Vagina (tissue), 2 donors: ENCODE results near the gene SPON2. TPM values are rescaled to one million over a fixed set of nuclear protein-coding genes. Genes with fewer than 3 reads are reported as not detected.

Experiments used
- DNase-seq, 2 donors: peaks; one replicate each; pipeline ENCODE4 v3.0.0-alpha.2; 2017; ENCODE audit errors: extremely low spot score in 2 of 2
- H3K27ac ChIP-seq: fragments of 200-600 bp; sonication (generic); one replicate; pipeline ENCODE4 v1.5.1; 2019
- H3K27me3 ChIP-seq: fragments of 200-600 bp; sonication (generic); one replicate; pipeline ENCODE4 v1.5.1; 2019
- H3K36me3 ChIP-seq, 2 donors: fragments of 200-600 bp; sonication (generic); one replicate each; pipeline ENCODE4 v1.5.1; 2017 to 2019
- H3K4me1 ChIP-seq: fragments of 200-600 bp; sonication (generic); one replicate; pipeline ENCODE4 v1.5.1; 2019
- H3K4me3 ChIP-seq, 2 donors: fragments of 200-600 bp; sonication (generic); 1 replicate in 1 of 2; 2 replicates in 1 of 2; pipeline ENCODE4 v1.5.1; 2016 to 2019
- H3K9me3 ChIP-seq: fragments of 200-600 bp; sonication (generic); one replicate; pipeline ENCODE4 v1.5.1; 2019
- POLR2A ChIP-seq, 2 donors: fragments of 450-650 bp; IDR thresholded peaks; one replicate each; pipeline ENCODE4 v1.6.1; 2017; ENCODE audit warnings: antibody characterized with exemption in 2 of 2, mild to moderate bottlenecking in 2 of 2, moderate library complexity in 2 of 2
- POLR2AphosphoS5 ChIP-seq, 2 donors: sonication (generic); formaldehyde crosslinking; IDR thresholded peaks; one replicate each; pipeline ENCODE4 v1.9.0; 2017; ENCODE audit warnings: antibody characterized with exemption in 2 of 2, mild to moderate bottlenecking in 2 of 2, low read depth in 1 of 2; ENCODE audit not compliant: insufficient read depth in 1 of 2
- intact Hi-C: fragments of 100-400 bp; cut with DNase I; formaldehyde crosslinking; loops from one replicate; pipeline ENCODE4 v1.15.1; 2023
- total RNA-seq: library from RNA; depleted of rRNA; stranded (reverse); fragments of >200 nt; gene quantifications from one replicate; pipeline ENCODE4 v1.2.3, GENCODE V29; 2016
- TF ChIP-seq, protein P1 (sequence below), 3 experiments: fragments of 450-650 bp in 2 of 3; fragments of 200-600 bp in 1 of 3; sonication (generic) in 1 of 3; IDR thresholded peaks; one replicate each; pipeline ENCODE4 v1.5.1; 2017 to 2019; ENCODE audit warnings: antibody characterized with exemption in 3 of 3, mild to moderate bottlenecking in 2 of 3, moderate library complexity in 2 of 3

Gene SPON2
- total RNA-seq, 1 donor from 2014 or later, result 72.2 TPM

DNA sequence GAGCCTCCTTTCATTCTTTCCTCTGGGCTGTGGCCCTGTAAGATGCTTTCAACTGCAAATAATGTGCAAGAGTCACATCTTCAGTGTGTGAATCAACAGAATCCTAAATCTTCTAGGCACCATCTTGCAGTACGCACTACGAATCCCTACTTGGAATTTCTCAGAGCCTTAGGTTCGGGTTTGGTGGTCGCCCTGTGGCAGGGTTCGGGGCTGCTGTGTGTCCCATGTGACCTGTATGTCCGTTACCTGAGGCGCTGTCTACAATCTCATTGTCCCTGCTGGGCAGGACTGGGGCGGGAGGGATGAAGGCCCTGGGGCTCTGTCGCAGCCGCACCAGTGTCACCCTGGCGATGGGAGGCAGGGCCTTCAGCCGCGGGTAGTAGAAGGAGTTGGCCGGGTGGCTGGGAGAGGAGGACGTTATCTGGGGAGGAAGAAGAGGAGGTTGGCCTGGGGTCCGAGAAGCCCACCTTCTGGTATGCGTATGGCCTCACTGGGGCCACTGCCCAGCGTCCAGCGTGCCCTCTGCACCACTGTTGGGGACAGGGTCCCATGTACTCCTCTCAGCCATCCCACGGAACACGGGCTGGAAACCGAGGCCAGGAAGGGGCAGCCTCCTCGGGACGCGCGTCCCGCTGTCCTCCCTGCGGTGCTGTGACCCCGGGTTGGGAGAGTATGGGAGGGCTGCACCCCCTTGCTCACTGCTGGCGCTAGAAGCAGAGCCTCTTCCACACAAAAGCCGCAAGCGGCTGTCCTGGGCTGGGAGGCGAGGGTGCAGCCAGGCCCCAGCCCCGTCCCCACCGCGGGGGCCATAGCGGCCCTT, 2.0 kb downstream of the SPON2 start:
- Histone ChIP-seq H3K36me3 (peaks cover 0 to 10% of the 10 kb centered on the region in 2 donors), H3K4me1 (peaks cover 74% of the 10 kb centered on the region), H3K4me3 (peak overlapping the region; percentile 54 to 55), H3K27ac (peak overlapping the region; percentile 87), H3K9me3 (no peaks in the 10 kb centered on the region), H3K27me3 (no peaks in the 10 kb centered on the region)
- TF ChIP-seq POLR2A (IDR thresholded peaks at IDR 0.05) (no peak), POLR2AphosphoS5 (IDR thresholded peaks at IDR 0.05; ENCODE audit: insufficient read depth in 1 of 2, low read depth in 1 of 2) (no peak)
- TF ChIP-seq, protein P1, sequence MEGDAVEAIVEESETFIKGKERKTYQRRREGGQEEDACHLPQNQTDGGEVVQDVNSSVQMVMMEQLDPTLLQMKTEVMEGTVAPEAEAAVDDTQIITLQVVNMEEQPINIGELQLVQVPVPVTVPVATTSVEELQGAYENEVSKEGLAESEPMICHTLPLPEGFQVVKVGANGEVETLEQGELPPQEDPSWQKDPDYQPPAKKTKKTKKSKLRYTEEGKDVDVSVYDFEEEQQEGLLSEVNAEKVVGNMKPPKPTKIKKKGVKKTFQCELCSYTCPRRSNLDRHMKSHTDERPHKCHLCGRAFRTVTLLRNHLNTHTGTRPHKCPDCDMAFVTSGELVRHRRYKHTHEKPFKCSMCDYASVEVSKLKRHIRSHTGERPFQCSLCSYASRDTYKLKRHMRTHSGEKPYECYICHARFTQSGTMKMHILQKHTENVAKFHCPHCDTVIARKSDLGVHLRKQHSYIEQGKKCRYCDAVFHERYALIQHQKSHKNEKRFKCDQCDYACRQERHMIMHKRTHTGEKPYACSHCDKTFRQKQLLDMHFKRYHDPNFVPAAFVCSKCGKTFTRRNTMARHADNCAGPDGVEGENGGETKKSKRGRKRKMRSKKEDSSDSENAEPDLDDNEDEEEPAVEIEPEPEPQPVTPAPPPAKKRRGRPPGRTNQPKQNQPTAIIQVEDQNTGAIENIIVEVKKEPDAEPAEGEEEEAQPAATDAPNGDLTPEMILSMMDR (IDR thresholded peaks at IDR 0.05), result no peak
- no peak for DNase-seq
- intact Hi-C loops, result loop anchor here (5.0 kb wide), 1 partner anchor 37 kb away; no protein-coding TSS in a partner anchor

DNA sequence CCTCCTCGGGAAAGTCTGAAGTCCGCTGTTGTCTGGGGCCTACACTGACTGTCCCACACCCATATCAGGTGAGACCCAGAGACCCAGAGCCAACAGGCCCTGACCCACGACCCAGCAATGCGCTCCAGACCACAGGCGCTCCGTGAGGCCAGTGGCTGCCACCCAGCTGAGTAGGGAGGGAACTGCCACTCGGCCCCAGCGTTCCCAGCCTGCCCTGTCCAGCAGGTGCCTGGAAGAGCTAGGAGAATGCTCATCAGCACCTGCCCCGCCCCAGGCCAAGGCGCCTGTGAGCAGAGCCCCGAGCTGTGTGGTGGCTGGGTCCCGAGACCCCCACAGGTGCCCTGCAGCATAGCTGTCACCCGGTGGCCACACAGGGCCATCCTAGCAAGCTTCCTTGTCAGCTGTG, 2.7 kb downstream of the SPON2 start:
- no peaks in the 10 kb centered on the region for H3K27me3 ChIP-seq
- no peak for DNase-seq
- no peaks in the 10 kb centered on the region for H3K9me3 ChIP-seq
- peaks cover 0 to 10% of the 10 kb centered on the region in 2 donors for H3K36me3 ChIP-seq
- intact Hi-C loops, result loop anchor here (5.0 kb wide), 3 partner anchors 38 to 103 kb away; partner anchors contain the start of gene CTBP1
- peaks cover 67% of the 10 kb centered on the region for H3K4me1 ChIP-seq
- H3K27ac ChIP-seq, result peak overlapping the region; percentile 87
- TF ChIP-seq POLR2AphosphoS5 (IDR thresholded peaks at IDR 0.05; ENCODE audit: insufficient read depth in 1 of 2, low read depth in 1 of 2), result no peak
- H3K4me3 ChIP-seq, result no peak overlapping the region

DNA sequence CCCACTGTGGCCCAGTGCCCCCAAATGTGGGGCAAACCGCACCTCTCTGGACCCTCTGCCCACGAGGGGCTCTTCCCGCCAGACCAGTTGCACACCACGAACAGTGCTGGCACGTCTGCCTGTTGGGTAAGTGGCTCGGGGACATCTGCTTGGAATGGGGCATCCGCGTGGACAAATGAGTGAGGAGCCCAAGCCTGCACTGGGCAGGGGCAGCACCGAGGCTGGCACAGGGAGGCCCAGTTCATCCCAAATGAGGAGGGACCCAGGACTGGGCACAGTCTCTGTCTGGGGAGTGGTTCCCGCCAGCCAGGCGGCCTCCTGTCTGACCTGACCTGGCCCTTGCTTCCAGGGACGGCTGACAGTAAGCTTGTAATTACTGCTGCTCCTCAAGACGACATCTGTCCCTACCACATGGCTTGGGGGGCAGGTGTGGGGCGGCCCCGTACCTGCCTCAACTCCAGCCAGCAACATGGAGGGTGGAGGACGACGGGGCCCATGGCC, 3.2 kb downstream of the SPON2 start:
- Histone ChIP-seq H3K9me3 (no peaks in the 10 kb centered on the region), H3K4me1 (peaks cover 65% of the 10 kb centered on the region), H3K36me3 (peaks cover 0 to 10% of the 10 kb centered on the region in 2 donors), H3K4me3 (no peak overlapping the region), H3K27ac (peak overlapping the region; percentile 87), H3K27me3 (no peaks in the 10 kb centered on the region)
- TF ChIP-seq, protein P1 (IDR thresholded peaks at IDR 0.05), result no peak
- TF ChIP-seq POLR2A (IDR thresholded peaks at IDR 0.05), result no peak
- TF ChIP-seq POLR2AphosphoS5 (IDR thresholded peaks at IDR 0.05; ENCODE audit: insufficient read depth in 1 of 2, low read depth in 1 of 2), result no peak
- intact Hi-C loops, result loop anchor here (5.0 kb wide), 2 partner anchors 78 to 103 kb away; partner anchors contain the start of gene CTBP1
- DNase-seq, result no peak

DNA sequence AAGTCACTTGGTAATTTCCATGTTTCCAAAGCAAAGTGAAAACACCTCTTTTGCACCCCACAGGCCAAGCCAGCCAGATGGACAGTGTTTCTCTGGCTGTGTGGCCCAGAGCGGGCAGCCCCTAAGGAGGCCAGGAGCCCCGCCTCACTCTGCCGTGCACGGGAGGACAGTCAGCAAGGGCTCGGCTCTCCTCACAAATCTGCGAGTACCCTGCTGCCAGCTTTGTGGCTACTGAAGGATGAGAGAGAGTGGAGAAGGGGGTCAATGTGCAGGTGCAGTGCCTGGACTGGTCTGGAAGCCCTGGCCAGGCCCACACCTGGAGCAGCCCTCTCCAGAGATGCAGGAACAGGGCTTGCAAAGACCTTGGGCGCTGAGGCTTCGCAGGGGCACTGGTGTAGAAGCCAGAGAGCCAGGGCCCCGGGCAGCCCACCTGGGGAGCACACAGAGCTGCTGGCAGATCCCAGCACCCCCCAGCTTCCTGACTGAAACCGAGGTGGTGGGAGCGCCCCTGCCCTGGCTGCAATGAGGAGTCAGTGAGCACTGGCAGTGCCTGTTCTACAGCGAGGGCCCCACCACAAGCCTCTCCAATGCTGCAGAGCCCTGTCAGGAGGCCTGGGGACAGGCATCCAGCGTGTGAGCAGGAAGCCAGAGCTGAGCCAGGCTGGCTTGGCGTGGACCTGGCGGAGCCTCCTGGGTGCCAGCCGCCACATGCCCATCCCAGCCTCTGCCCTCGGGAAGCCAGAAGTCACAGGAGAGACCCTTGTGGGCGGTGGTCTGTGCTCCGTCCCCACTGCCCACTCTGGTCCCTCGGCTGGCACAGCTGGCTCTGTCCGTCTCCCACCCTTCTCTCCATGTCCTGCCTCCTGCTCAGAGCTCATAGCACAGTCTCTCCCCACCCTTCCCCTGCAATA, 3.9 kb downstream of the SPON2 start:
- Histone ChIP-seq H3K36me3 (peaks cover 0 to 10% of the 10 kb centered on the region in 2 donors), H3K27ac (peak overlapping the region; percentile 87), H3K4me3 (peak overlapping the region in 1 of 2 donors; percentile 55), H3K9me3 (no peaks in the 10 kb centered on the region), H3K4me1 (peaks cover 60% of the 10 kb centered on the region), H3K27me3 (no peaks in the 10 kb centered on the region)
- TF ChIP-seq, protein P1 (IDR thresholded peaks at IDR 0.05), result no peak
- TF ChIP-seq POLR2AphosphoS5 (IDR thresholded peaks at IDR 0.05; ENCODE audit: insufficient read depth in 1 of 2, low read depth in 1 of 2), result no peak
- no peak for TF ChIP-seq POLR2A (IDR thresholded peaks at IDR 0.05)
- intact Hi-C loops, result loop anchor here (5.0 kb wide), 2 partner anchors 79 to 104 kb away; partner anchors contain the start of gene CTBP1
- DNase-seq, result peak in 1 of 2 donors; percentile 86
